KBM-7 (cell line): Measurements from ENCODE around the gene PMCH.
"Not testable (repeated sequence)": the region's sequence is repeated elsewhere in the genome, so short reads cannot be mapped to it uniquely, and the experiment has no call there.

ENCODE experiments used
- DNase-seq: peaks from one replicate; pipeline ENCODE4 v3.0.0-alpha.2; 2015
- in situ Hi-C: fragments of 300-500 bp; cut with MboI; formaldehyde crosslinking; loops from 2 replicates; pipeline ENCODE4 v1.14.3; 2020; ENCODE audit warnings: low sequenced_read_pairs, low pct_unique_long_range_greater_than_20kb, mixed read lengths

The PMCH gene

DNA sequence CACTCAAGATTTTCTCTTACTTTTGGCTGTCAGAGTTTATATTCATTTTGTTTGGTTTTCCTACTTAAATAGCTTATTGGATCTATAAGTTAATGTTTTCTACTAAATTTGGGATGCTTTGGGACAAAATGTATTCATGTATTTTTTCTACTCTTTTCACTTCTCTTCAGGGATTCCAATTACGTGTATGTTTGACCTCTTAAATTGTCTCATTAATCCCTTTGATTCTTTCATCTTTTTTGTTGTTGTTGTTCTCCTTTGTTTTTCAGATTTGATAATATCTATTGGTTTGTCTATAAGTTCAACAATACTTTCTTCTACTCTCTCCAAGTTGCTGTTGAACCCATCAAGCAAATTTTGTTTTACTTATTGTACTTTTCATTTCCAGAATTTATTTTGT, 34.2 kb downstream of the PMCH start:
- in situ Hi-C loops: no loop called here
- DNase-seq: no peak

GRCh38 chr12:102155206-102155605, 42.4 kb downstream of the PMCH start:
- in situ Hi-C loops, DNase-seq: not testable (repeated sequence)

DNA sequence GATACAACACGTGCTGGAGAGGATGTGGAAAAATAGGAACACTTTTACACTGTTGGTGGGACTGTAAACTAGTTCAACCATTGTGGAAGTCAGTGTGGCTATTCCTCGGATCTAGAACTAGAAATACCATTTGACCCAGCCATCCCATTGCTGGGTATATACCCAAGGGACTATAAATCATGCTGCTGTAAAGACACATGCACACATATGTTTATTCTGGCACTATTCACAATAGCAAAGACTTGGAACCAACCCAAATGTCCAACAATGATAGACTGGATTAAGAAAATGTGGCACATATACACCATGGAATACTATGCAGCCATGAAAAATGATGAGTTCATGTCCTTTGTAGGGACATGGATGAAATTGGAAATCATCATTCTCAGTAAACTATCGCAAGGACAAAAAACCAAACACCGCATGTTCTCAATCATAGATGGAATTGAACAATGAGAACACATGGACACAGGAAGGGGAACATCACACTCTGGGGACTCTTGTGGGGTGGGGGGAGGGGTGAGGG, 50.5 kb downstream of the PMCH start:
- in situ Hi-C loops, DNase-seq: not testable (repeated sequence)
